Jurkat, Clone E6-1 (cell line): Measurements from ENCODE around the gene TMEM43.

ENCODE experiments used
- DNase-seq: peaks from one replicate; pipeline ENCODE4 v3.0.0-alpha.2; 2011; ENCODE audit warnings: low read depth, low spot score
- H3K4me3 ChIP-seq: 2 replicates; pipeline ENCODE4 v1.5.1; 2011; ENCODE audit warnings: mild to moderate bottlenecking, low read length, control low read depth, moderate library complexity

TMEM43 gene

GRCh38 chr3:14146381-14147065 is 21.7 kb downstream of the TMEM43 start:
- no peak overlapping the region for H3K4me3 ChIP-seq
- DNase-seq: no peak

- H3K4me3 ChIP-seq: no peak overlapping the region
- no peak for DNase-seq
Measured at GRCh38 chr3:14147066-14147435, 22.2 kb downstream of the TMEM43 start.

DNA sequence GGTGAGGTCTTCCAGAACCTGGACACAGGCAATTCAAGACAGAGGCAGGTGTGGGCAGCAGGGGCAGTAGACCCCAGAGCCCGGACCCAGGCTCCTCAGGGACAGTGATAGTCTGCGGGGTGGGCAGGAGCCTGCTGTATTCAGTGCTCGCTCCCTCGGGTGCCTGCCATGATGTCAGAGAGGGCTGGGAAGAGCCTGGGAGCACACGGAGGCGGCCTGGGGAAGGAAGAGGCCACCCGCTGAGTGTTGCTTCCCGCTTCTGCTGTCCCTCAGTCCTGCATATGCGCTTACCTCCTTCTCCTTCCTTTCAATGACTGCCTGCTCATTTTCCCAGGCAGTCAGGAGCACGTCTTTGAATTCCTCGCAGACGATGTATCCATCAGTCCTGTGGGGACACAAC is 22.8 kb downstream of the TMEM43 start:
- DNase-seq: no peak
- no peak overlapping the region for H3K4me3 ChIP-seq

- no peak overlapping the region for H3K4me3 ChIP-seq
- no peak for DNase-seq
Measured at GRCh38 chr3:14148041-14148985, 23.5 kb downstream of the TMEM43 start.

- no peak for DNase-seq
Measured at GRCh38 chr3:14150078-14150477, 25.2 kb downstream of the TMEM43 start.

DNA sequence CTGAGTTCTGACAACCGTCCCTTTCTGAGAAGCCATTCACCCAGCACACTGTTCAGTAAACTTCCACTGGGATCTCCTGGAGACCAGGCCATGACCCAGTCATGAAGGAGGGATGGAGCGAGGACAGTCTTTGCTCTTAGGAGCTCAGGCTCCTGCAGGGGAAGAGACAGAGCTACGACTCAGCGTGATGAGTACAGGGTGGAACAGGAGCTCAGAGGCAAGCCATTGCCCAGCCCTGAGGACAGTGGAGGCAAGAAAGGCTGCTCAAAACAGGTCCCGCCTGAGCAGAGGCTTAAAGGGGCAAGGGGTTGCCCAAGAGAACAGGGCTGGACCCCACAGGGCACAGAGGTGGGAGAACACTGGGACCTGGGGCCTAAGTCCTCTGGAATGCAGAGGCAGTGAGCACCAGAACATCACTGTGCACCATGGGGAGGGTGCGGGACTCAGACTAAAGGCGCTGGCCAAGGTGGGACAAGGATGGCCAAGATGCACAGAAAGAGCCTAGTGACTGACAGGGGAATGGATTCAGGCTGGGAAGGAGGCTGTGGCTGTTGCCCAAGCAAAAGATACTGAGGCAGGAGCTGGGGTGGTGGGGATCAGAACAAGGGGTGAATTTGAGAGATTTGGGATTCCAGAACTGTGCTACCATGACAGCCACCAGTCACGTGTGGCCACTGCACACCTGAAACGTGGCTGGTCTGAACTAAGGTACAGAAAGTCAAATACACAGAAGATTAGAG is 25.8 kb downstream of the TMEM43 start:
- H3K4me3 ChIP-seq: no peak overlapping the region
- no peak for DNase-seq

More at GRCh38 chr3:14150078-14150477, 25.2 kb downstream of the TMEM43 start:
- no peak overlapping the region for H3K4me3 ChIP-seq

DNA sequence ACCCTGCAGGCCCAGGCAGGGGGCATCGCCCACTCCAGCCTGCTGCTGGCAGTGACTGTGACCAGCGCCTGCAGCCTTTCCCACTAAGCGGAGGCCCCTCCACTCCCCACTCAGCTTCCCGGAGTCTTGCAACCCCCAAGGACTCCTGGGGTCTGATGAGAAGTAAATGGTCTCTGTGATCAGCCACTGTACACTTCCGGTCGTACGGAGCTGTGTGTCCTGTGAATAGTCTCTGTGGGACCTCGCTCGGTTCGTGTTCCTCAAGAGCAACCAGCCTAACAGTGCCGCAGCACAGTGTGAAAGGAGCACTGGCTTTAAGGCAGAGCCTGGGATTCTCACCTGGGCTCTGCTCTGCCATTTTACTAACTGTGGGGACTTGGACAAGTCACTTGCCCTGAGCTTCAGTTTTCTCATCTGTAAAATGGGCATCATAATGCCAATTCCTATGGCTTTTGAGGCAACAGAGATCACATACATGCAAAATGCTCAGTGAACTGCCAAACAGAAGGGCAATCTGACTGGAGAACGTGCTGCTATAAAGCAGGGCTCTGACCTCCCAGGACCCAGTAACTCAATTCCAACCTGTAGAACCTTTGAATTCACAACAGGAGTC is 26.7 kb downstream of the TMEM43 start:
- H3K4me3 ChIP-seq: no peak overlapping the region
- DNase-seq: no peak

GRCh38 chr3:14152233-14152962 is 27.5 kb downstream of the TMEM43 start:
- DNase-seq: no peak
- no peak overlapping the region for H3K4me3 ChIP-seq

DNA sequence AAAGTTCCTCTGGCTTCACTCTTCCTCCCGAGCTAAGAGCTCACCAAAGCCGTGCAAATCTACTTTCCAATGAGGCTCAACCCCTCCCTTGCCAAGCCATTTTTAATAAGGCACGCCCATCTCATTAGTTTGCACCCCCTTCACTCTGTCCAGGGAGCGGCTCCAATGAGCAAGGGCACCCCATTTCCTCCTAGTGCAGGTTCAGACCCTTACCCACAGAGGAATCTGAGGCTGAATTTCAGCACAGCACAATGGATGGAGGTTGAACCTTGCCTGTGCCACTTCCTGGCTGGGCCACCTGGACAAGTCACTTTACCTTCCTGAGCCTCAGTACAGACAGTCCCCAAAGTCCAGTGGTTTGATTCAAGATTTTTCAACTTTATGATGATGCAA is 28.1 kb downstream of the TMEM43 start:
- DNase-seq: no peak

GRCh38 chr3:14153663-14154062 is 28.8 kb downstream of the TMEM43 start:
- DNase-seq: no peak
- no peak overlapping the region for H3K4me3 ChIP-seq

More for the DNA sequence above, 28.1 kb downstream of the TMEM43 start:
- no peak overlapping the region for H3K4me3 ChIP-seq

DNA sequence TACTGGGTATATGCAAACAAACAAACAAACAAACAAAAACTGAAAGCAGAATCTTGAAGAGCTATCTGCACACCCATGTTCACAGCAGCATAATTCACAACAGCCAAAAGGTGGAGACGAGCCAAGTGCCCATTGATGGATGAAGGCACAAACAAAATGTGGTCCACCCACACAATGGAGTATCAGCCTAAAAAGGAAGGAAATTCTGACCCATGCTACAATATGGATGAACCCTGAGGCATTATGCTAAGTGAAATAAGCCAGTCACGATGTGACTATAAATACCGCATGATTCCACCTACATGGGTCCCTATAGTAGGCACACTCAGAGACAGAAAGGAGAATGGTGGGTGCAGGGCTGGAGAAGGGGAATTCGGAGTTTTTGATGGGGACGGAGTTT is 29.4 kb downstream of the TMEM43 start:
- no peak for DNase-seq
- H3K4me3 ChIP-seq: no peak overlapping the region

DNA sequence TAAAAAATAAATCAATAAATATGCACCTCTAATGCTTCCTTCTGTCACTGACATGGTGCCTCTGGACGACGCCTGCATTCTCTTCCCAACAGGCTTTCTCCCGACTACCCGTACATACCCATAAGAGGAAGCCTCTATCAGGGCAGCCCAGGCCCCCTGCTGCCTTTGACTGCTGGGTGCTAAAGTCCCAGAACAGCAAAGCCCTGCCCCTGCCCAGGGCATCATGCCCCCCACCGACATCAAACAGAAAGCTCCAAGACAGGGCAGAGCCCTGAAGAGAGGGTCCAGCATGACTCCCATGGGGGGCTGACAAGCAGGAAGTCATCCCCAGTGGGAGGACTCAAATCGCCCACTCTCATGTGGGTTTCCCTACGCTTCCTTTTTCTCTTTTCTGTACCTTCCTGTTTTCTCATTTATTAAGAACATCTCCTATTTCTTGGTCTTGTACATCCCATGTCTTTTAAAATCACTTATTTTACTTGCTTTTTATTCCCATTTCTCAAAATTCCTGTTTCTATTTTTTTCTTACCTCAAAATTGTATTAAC is 30.1 kb downstream of the TMEM43 start:
- H3K4me3 ChIP-seq: no peak overlapping the region
- DNase-seq: no peak

DNA sequence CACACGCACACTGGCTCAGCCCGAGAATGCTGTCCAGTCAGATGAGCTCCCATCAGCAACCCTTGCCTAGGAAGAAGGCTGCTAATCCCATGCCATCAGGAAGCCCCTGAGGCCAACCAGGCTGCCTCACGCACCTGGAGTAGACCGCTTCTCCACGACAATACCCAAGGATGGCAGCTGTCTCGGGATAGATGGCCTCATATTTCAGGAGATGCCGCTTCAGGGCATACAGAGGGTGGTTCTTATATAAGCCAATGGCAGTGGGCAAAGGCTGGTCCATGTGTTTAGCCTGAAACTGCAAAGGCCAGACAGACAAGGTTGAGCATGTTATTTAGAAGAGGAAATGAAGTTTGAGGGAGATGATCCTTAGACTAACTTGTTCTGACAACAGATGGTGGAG is 31.3 kb downstream of the TMEM43 start:
- no peak overlapping the region for H3K4me3 ChIP-seq
- DNase-seq: no peak

DNA sequence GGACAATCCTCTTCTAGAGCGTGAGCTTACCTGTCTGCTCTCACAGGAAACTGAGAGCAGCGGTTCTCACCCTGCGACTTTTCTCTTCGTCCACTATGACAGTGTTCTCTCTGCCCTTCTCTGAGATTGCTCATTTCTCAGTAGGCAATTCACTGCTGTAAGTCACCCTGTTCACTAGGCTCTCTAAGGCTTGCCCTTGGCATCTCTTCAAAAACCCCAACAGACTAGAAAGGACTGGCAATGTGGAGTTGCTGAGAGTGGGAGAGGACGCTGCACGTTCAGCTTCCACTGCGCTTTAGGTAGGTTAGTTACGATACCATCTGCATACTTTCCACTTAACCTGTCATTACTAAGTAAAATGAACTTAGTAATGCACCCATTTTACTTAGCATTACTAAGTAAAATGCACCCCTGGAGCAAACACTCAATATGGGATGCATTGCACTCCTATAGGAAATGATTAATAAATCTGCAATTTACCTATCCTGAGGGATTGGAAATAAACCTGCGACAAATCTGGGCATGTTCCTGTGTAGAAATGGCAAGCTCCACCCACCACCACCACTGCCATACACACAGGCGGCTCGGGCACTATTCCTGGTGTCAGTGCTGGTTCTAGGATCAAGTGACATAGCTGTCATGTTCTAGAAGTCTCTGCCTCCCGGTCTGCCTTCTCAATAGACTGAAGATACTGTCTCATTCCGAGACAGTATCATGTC is 32.1 kb downstream of the TMEM43 start:
- no peak overlapping the region for H3K4me3 ChIP-seq
- DNase-seq: no peak

GRCh38 chr3:14157951-14158350 is 33.1 kb downstream of the TMEM43 start:
- H3K4me3 ChIP-seq: no peak overlapping the region
- no peak for DNase-seq

GRCh38 chr3:14158370-14158769 is 33.5 kb downstream of the TMEM43 start:
- no peak overlapping the region for H3K4me3 ChIP-seq
- DNase-seq: no peak

DNA sequence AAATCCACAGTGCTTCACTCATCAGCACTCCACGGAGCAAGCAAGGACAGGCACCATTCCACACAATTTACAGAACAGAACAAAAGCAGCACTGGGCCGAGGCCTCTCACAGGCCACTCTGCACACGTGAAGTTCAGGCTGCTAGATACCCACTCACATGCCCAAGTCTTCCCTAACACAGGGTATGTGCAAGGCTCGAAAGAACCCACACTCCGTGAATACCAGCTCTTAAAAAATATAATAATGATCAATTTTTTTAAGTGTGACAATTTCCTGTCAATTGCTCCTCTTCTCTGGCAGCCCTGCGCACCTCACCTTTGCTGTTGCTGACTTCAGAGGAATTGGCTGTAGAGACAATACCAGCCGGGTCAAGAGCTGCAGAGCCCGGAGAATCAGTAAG is 34.6 kb downstream of the TMEM43 start:
- H3K4me3 ChIP-seq: no peak overlapping the region
- no peak for DNase-seq

DNA sequence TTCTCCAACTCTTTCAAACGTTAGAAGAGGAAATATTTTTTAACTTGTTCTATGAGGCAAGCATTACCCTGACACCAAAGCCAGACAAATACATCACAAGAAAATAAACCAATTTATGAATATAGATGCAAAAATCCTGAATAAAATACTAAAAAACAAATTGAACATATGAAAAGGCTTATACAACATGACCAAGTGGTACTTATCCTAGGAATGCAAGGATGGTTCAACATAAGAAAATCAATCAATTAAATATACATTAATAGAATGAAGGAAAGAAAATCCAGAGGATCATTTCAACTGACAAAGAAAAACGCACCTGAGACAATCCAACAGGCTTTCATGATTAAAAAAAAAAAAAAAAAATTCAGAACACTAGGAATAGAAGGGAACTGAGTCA is 36.4 kb downstream of the TMEM43 start:
- no peak overlapping the region for H3K4me3 ChIP-seq
- DNase-seq: no peak
